Stomach smooth muscle (tissue), 2 donors: ENCODE measurements around the gene CDK11A.
"Not testable (repeated sequence)": the region's sequence is repeated elsewhere in the genome, so short reads cannot be mapped to it uniquely, and the experiment has no call there.

Source experiments
- H3K27ac ChIP-seq: one replicate; pipeline ENCODE4 v1.7.0; 2013; ENCODE audit warnings: mild to moderate bottlenecking, low read length, inconsistent platforms
- H3K27me3 ChIP-seq, 2 donors: one replicate each; pipeline ENCODE4 v1.7.0; 2013; ENCODE audit warnings: low read length in 2 of 2; ENCODE audit not compliant: insufficient read depth in 2 of 2, control insufficient read depth in 1 of 2
- H3K36me3 ChIP-seq, 2 donors: one replicate each; pipeline ENCODE4 v1.7.0; 2013; ENCODE audit warnings: low read length in 2 of 2; ENCODE audit not compliant: control insufficient read depth in 2 of 2, insufficient read depth in 2 of 2
- H3K4me1 ChIP-seq: one replicate; pipeline ENCODE4 v1.7.0; 2013; ENCODE audit warnings: low read length; ENCODE audit not compliant: control insufficient read depth, insufficient read depth
- H3K4me3 ChIP-seq, 2 donors: one replicate each; pipeline ENCODE4 v1.7.0; 2013; ENCODE audit warnings: low read length in 2 of 2
- H3K9ac ChIP-seq, 2 donors: one replicate each; pipeline ENCODE4 v1.7.0; 2013; ENCODE audit warnings: low read length in 2 of 2, mild to moderate bottlenecking in 1 of 2
- H3K9me3 ChIP-seq, 2 donors: one replicate each; pipeline ENCODE4 v1.7.0; 2013; ENCODE audit warnings: low read length in 2 of 2; ENCODE audit not compliant: control insufficient read depth in 2 of 2
- donor health status: healthy.
- donor health status: Pancreatic carcinoma.

CDK11A gene

DNA sequence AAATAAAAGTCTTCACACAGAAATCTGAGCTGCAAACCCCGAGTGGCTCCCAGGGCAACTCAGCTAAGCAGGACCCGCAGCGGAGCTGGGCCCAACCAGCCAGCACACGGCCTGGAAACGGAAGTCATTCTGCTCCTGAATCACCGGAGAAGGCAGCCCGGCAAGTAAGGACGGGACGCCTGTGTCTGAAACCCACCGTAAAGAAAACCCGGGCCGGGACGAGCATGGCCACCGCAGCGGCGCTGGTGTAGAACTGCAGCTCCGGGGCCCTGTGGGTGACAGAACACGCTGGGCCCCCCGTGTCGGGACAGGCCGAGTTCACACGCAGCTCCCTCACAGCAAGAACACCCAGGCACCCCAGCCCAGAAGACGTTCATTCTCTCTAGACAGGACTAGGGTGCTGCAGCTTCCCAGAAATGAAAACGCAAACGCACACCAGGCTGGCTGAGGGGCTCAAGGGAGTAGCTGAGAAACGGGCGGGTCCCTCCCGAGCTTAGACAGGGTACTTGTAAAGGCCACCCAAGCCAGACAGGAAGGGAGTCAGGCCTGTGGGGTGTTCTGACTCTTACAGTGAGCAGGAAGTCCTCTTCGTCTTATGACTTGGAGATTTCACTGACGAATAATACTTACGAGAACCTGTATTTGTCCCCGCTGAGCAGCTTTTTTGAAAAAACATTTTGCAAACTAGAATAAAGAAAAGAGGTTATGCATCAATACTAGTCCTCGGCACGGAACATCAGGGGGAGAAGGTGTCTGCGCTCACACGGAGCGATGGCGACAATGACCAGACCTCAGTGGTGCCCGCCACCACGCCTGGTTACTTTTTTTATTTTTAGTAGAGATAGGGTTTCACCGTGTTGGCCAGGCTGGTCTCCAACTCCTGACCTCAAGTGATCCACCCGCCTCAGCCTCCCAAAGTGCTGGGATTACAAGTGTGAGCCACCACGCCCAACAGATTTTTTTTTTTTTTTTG lies 54.4 kb downstream of the CDK11A start:
- Histone ChIP-seq H3K27me3 (no peaks in the 10 kb centered on the region), H3K4me1 (no peaks in the 10 kb centered on the region), H3K9me3 (no peaks in the 10 kb centered on the region), H3K36me3 (peaks cover 26 to 36% of the 10 kb centered on the region in 2 donors), H3K9ac (no peak overlapping the region), H3K27ac (no peak overlapping the region), H3K4me3 (no peak overlapping the region)

DNA sequence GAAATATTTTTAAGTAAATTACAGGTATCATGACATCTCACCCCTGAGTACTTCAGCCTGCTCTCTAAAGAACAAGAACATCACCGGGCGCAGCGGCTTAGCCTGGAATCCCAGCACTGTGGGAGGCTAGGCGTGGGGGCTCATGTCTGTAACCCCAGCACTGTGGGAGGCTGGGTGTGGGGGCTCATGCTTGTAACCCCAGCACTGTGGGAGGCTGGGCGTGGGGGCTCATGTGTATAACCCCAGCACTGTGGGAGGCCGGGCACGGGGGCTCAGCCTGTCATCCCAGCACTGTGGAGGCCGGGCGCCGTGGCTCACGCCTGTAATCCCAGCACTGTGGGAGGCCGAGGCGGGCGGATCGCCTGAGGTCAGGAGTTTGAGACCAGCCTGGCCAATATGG lies 57.6 kb downstream of the CDK11A start:
- H3K4me1 ChIP-seq, result no peaks in the 10 kb centered on the region

DNA sequence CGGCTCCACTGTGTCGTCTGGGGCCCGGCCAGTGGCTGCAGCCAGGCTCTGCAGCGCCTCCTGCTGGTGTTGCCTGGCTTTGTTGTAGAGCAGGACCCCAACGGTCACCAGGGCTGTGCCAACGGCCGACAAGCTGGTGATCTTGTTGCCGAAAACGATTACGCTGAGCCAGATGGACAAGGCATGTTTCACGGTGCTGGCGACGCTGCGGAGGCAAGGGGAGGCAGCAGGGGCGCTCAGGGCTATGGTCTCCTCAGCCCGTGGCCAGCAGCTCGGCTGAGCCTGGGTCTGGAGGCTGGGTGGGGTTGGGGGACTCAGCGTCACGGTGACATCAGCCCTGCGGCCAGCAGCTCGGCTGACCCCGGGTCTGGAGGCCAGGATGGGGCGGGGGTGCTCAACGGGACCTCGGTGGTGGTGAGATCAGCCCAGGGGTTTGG lies 58.3 kb downstream of the CDK11A start:
- Histone ChIP-seq H3K36me3 (peaks cover 16 to 25% of the 10 kb centered on the region in 2 donors), H3K27ac (no peak overlapping the region), H3K4me3 (no peak overlapping the region), H3K9me3 (no peaks in the 10 kb centered on the region), H3K27me3 (no peaks in the 10 kb centered on the region), H3K9ac (no peak overlapping the region), H3K4me1 (no peaks in the 10 kb centered on the region)

More for the DNA sequence above, 57.6 kb downstream of the CDK11A start:
- Histone ChIP-seq H3K36me3 (peaks cover 22 to 31% of the 10 kb centered on the region in 2 donors), H3K27me3 (no peaks in the 10 kb centered on the region), H3K4me3 (no peak overlapping the region), H3K9me3 (no peaks in the 10 kb centered on the region), H3K27ac (no peak overlapping the region), H3K9ac (no peak overlapping the region)

DNA sequence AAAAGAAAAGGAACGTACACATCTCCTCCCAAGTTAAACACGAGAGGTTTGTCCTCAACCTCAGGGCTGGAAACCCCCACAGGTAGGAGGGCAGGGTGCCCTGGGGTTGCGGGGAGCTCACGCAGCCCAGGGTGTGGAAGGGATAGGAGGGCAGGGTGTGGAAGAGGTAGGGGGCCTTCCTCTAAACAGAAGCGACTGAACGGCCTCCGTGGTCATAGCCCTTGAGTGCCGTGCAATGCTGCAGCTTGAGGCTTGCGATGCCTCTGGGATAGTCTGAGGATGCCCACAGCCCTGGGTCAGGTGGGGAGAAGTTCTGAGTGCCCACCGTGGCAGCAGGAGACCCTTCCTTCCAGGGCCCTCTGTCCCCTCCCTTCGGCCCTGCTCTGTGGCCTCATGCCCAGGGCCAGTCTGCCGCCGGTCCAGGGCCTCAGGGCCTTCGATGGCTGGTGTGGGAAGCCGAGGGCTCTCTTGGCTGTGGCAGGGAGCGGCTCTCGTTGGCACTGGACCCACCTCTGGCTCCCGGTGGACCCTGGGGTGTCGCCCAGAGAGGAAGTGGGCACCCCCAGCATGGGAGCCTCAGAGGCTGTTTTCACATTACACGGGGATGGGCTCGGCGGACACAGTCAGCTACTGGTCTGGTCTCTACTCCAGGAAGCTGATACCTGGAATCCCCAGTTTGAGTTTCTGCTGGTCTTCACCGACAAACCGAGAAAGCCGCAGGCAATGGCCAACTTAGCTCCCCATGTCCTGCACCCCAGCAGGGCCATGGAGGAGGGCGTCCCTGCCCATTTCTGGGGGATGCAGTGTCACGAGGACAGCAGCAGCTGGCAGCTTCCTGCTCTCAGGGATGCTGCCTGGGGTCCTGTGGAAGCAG lies 59.0 kb downstream of the CDK11A start:
- Histone ChIP-seq H3K4me1 (no peaks in the 10 kb centered on the region), H3K27me3 (no peaks in the 10 kb centered on the region), H3K4me3 (no peak overlapping the region), H3K27ac (no peak overlapping the region), H3K9me3 (no peaks in the 10 kb centered on the region), H3K36me3 (peaks cover 16 to 23% of the 10 kb centered on the region in 2 donors), H3K9ac (no peak overlapping the region)

DNA sequence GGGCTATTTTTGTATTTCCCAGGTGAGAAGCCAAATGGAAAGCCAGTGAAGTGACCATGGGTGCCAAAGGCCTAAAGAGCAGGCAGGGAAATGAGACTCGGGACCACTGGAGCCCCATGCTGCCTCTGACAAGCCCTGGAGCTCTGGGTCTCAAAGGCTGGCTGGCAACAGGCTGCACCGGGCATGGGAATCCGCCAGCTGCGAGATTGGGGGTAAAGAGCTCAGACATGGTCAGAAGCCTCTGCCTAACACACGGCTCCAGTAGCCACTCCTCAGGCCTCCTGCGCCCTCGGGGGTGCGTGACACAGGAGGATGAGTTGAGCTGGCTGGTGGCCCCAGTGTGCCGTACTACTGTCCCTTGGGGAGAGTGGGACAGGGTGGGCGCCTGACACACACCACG lies 59.8 kb downstream of the CDK11A start:
- H3K27ac ChIP-seq, H3K9ac ChIP-seq, H3K4me3 ChIP-seq, H3K27me3 ChIP-seq, H3K9me3 ChIP-seq, H3K4me1 ChIP-seq: not testable (repeated sequence)
- peaks cover 13 to 19% of the 10 kb centered on the region in 2 donors for H3K36me3 ChIP-seq

DNA sequence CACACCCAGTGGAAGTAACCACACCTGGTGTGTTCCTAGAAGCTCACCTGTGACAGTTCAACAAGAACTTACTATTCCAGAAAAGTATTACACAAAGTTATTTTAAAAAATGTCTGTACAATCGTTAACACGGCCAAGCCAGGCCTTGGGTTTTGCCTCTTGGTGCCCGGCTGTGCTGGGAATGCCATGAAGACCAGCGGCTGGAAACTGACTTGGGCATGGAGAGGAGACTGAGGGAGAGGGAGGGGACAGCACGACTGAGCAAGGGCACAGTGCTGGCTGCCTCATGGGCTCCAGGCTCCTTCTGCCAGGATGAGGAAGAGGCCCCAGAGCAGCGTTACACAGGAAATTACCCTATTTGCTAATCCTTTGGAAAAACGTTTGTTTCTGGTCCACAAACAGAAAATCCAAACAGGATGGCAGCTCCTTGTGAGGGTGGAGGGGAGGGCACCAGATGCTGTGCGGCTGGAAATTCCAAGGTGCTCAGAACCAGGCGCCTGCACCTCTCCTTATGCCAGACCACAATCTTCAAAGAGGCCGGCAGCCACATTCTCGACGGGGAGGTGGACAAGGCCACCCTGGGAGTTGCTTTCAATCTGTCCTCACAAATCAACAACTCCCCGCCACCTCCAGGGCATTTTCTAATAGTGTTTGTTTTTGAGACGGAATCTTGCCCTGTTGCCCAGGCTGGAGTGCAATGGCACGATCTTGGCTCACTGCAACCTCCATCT lies 61.2 kb downstream of the CDK11A start:
- H3K27me3 ChIP-seq, H3K4me1 ChIP-seq, H3K4me3 ChIP-seq, H3K27ac ChIP-seq, H3K9me3 ChIP-seq, H3K9ac ChIP-seq: not testable (repeated sequence)
- H3K36me3 ChIP-seq, result peaks cover 13 to 18% of the 10 kb centered on the region in 2 donors

DNA sequence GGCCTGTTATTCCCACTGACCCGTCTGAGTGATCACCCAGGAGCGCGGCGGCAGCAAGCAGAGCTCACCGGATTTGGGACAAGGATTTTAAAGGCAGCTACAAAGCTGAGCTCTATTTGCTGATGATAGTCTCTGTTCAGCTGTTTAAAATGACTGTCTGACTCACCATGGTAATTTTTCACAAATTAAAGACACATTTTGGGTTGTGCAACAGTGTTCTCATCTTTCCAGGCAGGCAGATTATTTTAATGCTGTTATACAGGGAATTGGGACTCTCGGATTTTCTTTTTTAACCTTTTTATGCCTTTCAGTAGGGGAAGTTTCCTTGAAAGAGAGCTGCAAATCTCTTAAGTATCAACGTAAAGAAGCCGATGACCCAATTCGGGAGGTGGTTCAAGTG lies 61.8 kb downstream of the CDK11A start:
- not testable (repeated sequence) for H3K4me3 ChIP-seq, H3K9ac ChIP-seq, H3K27me3 ChIP-seq, H3K27ac ChIP-seq, H3K4me1 ChIP-seq, H3K9me3 ChIP-seq
- peaks cover 13 to 18% of the 10 kb centered on the region in 2 donors for H3K36me3 ChIP-seq

DNA sequence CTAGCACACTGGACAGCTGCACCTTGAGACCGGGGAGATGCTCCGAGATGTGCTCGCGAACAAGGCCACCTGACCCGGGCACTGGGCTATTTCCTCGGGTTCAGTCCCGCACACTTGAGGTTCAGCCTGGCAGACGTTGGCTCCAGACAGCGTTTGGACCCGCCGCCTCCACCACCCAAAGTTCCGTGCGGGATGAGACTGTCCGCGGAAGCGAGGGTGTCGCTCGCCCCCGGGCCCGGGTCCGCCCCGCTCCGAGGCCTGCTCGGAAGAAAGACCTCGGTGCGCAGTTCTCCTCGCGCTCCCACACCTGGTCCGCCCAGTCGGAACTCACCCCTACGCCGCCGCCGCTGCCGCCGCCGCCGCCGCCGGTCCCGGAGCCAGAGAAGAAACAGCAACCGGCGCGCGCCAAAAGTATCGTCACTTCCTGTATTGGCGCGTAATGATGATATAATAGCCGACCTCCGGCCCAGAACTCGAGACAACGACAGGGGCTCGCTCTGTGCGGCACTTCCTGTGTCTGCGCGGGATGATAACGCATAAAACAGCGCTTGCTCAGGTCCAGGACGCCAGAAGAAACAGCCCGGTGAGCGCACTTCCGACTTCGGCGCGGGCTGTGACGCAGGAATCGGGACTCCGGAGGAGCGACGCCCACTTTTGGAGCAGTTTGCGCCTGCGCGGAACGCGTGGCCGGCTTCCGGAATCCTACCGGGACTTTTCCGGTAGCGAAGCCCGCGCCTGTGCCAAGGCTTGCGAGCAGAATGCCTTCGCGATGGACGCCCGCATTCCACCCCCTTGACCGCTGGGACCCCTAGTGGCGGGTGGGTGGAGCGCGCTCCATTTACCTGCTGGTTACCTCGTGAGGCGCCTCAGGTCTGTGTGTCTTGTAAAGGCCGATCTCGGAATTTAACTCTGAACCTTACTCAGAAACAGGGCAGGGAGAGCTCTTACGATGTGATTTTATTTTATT lies 65.3 kb downstream of the CDK11A start, which contains the start of gene CDK11B:
TSS of gene CDK11B (minus strand) at position 422 of the 967 bp plus-strand sequence. CDS start 1,519 bp downstream, outside the sequence.
- H3K27me3 ChIP-seq, H3K9me3 ChIP-seq, H3K4me1 ChIP-seq: not testable (repeated sequence)
- Histone ChIP-seq H3K27ac (peak within 1 kb of the TSS; percentile 93), H3K36me3 (peaks cover 8 to 12% of the 10 kb centered on the region in 2 donors), H3K9ac (peak within 1 kb of the TSS; percentile 86 to 96), H3K4me3 (peak within 1 kb of the TSS; percentile 69 to 74)
